NCI-H526 (cell line): ENCODE results near the gene ZSWIM8.
A peak's percentile ranks its signal among the peaks of the same experiment; 100 is the strongest.
"Not testable (repeated sequence)": the region's sequence is repeated elsewhere in the genome, so short reads cannot be mapped to it uniquely, and the experiment has no call there.

Experiments
- DNase-seq, 2 experiments: peaks; one replicate each; lab custom pipeline; 2025; lab: John Stamatoyannopoulos, UW

Gene ZSWIM8

GRCh38 chr10:73785211-73785720 is at the start of gene ZSWIM8:
Gene ZSWIM8, plus strand, starts transcription at chr10:73785606. Its CDS starts 273 bp downstream, at chr10:73785879.
- DNase-seq, result peak; percentile 89 to 91

DNA sequence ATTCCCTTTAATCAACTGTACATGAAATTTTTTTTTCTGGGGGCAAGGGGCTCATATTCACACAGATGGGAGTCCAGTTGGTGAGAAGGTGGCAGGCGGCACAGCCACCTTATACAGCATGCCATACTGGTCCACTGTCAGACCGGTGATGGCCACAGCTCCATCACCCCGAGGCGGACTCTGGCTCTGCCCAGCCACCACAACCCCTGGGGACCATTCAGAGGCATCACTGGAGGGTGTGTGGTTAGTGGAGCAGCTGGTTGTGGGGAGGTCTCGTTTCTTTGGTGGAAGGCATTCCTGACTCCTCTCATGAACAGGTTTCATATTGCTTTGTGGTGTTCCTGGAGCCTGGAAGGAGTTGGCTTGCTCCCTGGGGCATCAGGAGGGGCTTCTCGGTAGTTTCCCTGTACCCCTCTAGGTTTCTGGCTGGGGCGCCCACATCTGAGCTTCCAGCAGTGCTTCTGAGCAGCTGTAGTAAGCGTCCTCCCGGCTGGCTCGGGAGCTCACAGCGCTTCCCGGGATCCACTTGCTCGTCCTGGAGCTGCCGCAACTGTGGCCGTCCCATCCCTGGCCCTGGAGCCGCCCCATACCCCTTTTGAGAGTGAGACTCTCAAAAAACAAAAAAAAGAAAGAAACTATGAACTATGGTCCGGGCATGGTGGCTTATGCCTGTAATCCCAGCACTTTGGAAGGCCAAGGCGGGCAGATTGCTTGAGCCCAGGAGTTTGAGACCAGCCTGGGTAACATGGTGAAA is 44.7 kb upstream of the ZSWIM8 start:
- DNase-seq, result not testable (repeated sequence)

- DNase-seq, result no peak
Observed at GRCh38 chr10:73742454-73742734, 43.0 kb upstream of the ZSWIM8 start.

DNA sequence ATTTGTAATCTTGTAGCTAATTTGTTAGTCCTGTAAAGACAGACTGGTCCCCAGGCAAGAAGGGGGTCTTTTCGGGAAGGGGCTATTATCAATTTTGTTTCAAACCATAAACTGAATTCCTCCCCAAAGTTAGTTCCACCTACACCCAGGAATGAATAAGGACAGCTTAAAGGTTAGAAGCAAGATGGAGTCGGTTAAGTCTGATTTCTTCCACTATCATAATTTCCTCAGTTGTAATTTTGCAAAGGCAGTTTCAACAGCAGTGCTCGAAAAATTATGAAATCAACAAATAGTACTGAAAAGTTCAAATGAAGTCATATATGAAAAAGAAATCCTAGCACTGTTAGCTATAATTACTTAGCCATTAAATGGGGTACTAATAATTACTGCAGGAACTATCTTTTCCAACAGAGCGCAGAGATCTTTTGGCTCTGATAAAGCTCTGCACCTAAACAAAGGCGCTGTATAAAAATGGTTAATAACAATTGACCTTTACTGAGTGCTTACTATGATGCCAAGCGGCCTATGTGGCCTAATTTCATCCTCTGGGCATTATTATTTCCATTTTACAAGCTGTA is 42.0 kb upstream of the ZSWIM8 start:
- DNase-seq, result no peak

DNA sequence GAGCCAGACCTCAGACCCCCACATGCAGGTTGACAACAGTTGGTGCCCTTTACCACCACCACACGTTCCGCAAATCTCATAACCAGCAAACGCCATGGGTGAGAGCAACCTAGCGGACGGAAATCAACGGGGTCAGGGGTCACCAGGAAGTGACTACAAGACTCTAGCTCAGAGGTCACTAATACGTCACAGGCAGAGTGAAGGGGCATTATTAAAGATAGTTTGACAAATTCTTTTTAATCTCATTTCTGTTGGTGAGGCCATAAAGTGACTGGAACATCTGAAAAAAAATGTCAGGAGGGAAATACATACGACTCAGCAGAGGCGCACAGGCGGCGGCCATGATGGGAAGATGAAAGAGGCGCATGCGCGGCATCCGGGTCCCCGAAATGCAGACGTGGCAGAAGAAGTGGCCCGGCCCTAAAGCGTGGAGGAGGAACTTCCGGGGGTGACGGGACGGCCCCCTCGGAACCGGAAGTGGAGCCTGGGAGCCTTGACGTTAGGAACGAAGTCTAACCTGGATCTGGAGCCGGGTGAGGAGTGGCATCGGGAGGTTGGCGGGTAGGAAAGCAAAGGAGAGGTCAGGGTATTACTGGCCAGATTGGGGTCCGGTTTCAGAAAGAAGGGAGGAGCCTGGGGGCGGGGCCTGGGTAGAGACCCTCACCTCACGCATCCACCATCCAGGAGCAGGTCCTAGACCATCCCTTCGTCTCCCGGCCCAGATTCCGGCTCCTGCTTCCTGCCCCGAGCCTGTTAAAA is 41.3 kb upstream of the ZSWIM8 start, which contains the start of gene SEC24C:
Gene SEC24C (plus strand): TSS at position 468 of the 759 bp plus-strand sequence. CDS start 2,461 bp downstream, outside the sequence.
- DNase-seq, result peak; percentile 83 to 94

DNA sequence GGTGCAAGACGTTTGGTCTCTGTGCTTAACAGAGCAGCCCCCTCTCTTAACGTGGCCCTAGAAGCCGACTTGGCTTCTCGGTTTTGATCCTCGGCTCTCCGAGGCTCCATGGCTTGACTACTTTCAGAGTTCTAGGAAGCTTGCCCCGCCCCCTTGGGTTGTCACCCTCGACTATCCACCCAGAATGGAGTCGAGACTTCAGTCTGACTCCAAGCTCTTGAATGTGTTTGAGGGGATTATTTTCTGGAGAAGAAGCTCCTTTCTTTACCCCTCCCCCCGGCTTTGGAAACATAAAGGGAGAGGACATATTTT is 40.8 kb upstream of the ZSWIM8 start:
- DNase-seq, result peak; percentile 29 to 37

DNA sequence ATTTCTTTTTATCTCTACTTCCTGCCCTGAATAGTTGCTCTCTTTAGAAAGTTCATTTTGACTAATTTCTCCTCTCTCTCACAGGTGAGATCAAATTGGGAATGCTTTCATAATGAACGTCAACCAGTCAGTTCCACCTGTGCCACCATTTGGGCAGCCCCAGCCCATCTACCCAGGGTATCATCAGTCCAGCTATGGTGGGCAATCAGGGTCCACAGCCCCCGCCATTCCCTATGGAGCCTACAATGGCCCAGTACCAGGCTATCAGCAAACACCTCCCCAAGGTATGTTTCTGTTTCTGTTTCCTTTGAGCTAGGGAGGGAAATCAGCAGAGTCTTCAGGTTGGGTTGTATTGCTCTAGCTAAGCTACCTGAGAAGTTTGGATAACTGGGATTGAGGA is 38.7 kb upstream of the ZSWIM8 start:
- no peak for DNase-seq

GRCh38 chr10:73750819-73751218 is 34.6 kb upstream of the ZSWIM8 start:
- no peak for DNase-seq

DNA sequence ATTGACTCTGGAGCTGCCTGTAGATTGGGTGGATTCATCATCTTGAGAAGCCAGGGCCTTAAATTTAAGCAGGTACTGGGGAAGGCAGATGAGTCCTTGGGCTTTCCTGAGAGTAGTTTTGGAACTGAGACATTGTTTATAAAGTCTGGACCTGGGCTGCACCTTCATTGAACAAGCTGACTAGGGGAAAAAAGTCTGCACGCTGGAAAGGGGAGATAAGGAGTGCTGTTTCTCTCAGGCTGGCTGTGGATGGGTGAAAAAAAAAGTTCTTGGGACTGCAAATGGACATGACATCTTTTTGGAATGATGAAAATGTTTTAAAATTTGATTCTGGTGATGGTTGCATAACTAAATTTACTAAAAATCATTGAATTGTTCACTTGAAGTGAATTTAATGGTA is 29.2 kb upstream of the ZSWIM8 start:
- DNase-seq, result no peak

- DNase-seq, result no peak
Observed at GRCh38 chr10:73758704-73759511, 26.5 kb upstream of the ZSWIM8 start.

DNA sequence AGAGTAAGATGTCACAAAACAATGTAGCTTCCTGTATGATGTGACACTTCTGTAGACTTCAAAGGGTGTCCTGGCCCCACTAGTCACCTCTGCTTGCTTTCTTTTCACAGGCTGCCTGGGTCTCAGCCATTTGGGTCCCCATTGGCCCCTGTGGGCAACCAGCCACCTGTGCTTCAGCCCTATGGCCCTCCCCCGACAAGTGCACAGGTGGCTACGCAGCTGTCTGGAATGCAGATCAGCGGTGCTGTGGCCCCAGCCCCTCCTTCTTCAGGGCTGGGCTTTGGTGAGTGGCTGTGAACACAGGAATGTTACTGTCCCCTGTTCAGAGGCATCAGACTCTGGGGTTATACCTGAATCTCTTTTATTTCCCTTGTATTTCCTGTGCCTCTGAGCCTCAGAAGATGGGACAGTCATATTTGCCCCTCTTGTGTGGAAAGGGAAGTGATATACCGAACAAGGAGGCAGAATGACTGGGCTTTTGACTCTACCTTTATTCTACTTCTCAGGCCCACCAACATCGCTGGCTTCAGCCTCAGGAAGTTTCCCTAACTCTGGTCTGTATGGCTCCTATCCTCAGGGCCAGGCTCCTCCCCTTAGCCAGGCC is 25.8 kb upstream of the ZSWIM8 start:
- peak in 1 of 2 experiments; percentile 5 for DNase-seq

GRCh38 chr10:73761781-73762180 is 23.6 kb upstream of the ZSWIM8 start:
- no peak for DNase-seq

- DNase-seq, result no peak
Observed at GRCh38 chr10:73762915-73763314, 22.5 kb upstream of the ZSWIM8 start.

DNA sequence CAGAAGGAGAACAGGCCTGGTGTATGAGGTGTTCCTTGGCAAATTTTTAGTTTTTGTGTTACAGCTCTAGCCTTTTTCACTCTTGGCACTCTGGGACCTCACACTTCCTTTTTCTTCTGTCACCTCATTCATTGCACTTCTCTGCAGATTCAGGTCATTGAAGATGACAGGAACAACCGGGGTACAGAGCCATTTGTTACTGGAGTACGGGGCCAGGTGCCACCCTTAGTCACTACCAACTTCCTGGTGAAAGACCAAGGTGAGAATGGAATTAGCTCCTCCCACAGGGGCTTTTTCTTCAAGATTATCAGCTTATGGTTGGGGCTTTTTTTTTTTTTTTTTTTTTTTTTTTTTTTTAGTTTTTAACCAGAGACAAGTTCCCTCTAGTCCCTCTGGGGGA is 22.1 kb upstream of the ZSWIM8 start:
- no peak for DNase-seq

GRCh38 chr10:73765066-73765465 is 20.3 kb upstream of the ZSWIM8 start:
- DNase-seq, result no peak

- DNase-seq, result peak in 1 of 2 experiments; percentile 10
Observed at GRCh38 chr10:73768881-73769280, 16.5 kb upstream of the ZSWIM8 start.

GRCh38 chr10:73769396-73769795 is 16.0 kb upstream of the ZSWIM8 start:
- DNase-seq, result no peak

- peak in 1 of 2 experiments; percentile 77 for DNase-seq
Observed at GRCh38 chr10:73771722-73772280, 13.6 kb upstream of the ZSWIM8 start.

DNA sequence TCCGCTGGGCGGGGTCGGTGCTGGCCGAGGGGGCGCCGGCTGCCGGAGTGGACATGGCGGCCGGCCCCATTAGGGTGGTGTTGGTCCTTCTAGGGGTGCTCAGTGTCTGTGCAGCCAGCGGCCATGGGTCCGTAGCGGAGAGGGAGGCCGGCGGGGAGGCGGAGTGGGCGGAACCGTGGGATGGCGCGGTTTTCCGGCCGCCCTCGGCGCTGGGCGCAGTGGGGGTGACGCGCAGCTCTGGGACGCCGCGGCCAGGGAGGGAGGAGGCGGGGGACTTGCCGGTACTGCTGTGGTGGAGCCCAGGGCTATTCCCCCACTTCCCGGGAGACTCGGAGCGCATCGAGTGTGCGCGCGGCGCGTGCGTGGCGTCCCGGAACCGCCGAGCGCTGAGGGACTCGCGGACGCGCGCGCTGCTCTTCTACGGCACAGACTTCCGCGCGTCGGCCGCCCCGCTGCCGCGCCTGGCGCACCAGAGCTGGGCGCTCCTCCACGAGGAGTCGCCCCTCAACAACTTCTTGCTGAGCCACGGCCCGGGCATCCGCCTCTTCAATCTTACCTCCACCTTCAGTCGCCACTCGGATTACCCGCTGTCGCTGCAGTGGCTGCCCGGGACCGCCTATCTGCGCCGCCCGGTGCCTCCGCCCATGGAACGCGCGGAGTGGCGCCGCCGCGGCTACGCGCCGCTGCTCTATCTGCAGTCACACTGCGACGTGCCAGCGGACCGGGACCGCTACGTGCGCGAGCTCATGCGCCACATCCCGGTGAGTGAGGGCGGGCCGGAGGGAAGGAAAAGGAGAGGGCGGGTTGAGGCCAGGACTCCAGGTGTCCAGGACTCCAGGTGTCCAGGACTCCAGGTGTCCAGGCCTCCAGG is 12.9 kb upstream of the ZSWIM8 start:
- peak; percentile 27 to 79 for DNase-seq

DNA sequence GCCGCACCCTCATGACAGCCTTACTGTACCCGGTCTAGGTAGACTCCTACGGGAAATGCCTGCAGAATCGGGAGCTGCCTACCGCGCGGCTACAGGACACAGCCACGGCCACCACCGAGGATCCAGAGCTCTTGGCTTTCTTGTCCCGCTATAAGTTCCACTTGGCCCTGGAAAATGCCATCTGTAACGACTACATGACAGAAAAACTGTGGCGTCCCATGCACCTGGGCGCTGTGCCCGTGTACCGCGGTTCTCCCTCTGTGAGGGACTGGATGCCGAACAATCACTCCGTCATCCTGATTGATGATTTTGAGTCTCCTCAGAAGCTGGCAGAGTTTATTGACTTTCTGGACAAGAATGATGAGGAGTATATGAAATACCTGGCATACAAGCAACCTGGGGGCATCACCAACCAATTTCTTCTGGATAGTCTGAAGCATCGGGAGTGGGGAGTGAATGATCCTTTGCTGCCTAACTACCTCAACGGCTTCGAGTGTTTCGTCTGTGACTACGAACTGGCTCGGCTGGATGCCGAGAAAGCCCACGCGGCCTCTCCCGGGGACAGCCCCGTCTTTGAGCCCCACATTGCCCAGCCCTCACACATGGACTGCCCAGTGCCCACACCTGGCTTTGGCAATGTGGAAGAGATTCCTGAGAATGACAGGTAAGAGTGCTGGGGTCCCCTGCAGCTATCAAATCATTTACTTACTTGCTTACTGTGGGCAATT is 12.1 kb upstream of the ZSWIM8 start:
- peak in 1 of 2 experiments; percentile 45 for DNase-seq
